Measurements from ENCODE around the gene NOL4L.

- TF ChIP-seq POLR2A (IDR thresholded peaks at IDR 0.05) = no peak
- no peak for TF ChIP-seq POLR2AphosphoS5 (IDR thresholded peaks at IDR 0.05)
- TF ChIP-seq, protein P1, sequence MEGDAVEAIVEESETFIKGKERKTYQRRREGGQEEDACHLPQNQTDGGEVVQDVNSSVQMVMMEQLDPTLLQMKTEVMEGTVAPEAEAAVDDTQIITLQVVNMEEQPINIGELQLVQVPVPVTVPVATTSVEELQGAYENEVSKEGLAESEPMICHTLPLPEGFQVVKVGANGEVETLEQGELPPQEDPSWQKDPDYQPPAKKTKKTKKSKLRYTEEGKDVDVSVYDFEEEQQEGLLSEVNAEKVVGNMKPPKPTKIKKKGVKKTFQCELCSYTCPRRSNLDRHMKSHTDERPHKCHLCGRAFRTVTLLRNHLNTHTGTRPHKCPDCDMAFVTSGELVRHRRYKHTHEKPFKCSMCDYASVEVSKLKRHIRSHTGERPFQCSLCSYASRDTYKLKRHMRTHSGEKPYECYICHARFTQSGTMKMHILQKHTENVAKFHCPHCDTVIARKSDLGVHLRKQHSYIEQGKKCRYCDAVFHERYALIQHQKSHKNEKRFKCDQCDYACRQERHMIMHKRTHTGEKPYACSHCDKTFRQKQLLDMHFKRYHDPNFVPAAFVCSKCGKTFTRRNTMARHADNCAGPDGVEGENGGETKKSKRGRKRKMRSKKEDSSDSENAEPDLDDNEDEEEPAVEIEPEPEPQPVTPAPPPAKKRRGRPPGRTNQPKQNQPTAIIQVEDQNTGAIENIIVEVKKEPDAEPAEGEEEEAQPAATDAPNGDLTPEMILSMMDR (IDR thresholded peaks at IDR 0.05) = no peak
- TF ChIP-seq EP300 (IDR thresholded peaks at IDR 0.05) = no peak
Measured at GRCh38 chr20:32569018-32569379, 16.1 kb downstream of the NOL4L start.

Data from suprapubic skin (tissue), 4 donors.